H1 (cell line): ENCODE data around the gene CMBL. TPM values are rescaled to one million over a fixed set of nuclear protein-coding genes. Genes with fewer than 3 reads are reported as not detected.

Source experiments
- CTCF ChIA-PET: fragments of 300-600 bp; sonication (Branson Sonifier 250); formaldehyde crosslinking; loops from one replicate; lab custom pipeline; 2021; ENCODE audit not compliant: partially characterized antibody; lab: Charles Lee
- POLR2A ChIA-PET: fragments of 300-600 bp; sonication (Branson Sonifier 250); formaldehyde crosslinking; loops from one replicate; lab custom pipeline; 2021; ENCODE audit warnings: inconsistent platforms; ENCODE audit not compliant: partially characterized antibody; lab: Charles Lee
- DNase-seq, 2 experiments: peaks; one replicate each; pipeline versions ENCODE4 v3.0.0 to v3.0.0-alpha.2; 2010 to 2022; ENCODE audit warnings: low spot score in 2 of 2, low read depth in 1 of 2, mixed read lengths in 1 of 2
- FAIRE-seq: peaks from 2 replicates; lab custom pipeline; 2011; peaks lifted over from hg19 to GRCh38; lab: Jason Lieb, UNC
- H2AFZ ChIP-seq: 2 replicates; pipeline ENCODE4 v1.8.1; 2012; ENCODE audit warnings: low read length, inconsistent platforms
- H2AK5ac ChIP-seq: 2 replicates; pipeline ENCODE4 v1.6.1; 2013; ENCODE audit warnings: low read depth, low read length
- H2BK120ac ChIP-seq: replicated peaks from 2 replicates; pipeline ENCODE3; 2013; ENCODE audit warnings: low read depth, low read length, inconsistent platforms
- H2BK12ac ChIP-seq: 2 replicates; pipeline ENCODE4 v1.6.1; 2013; ENCODE audit warnings: low read depth, low read length
- H2BK15ac ChIP-seq: 2 replicates; pipeline ENCODE4 v1.6.1; 2013; ENCODE audit warnings: low read length
- H2BK20ac ChIP-seq: 2 replicates; pipeline ENCODE4 v1.6.1; 2013; ENCODE audit warnings: low read length
- H2BK5ac ChIP-seq: 2 replicates; pipeline ENCODE4 v1.6.1; 2013; ENCODE audit warnings: low read depth, low read length
- H3K14ac ChIP-seq: 2 replicates; pipeline ENCODE4 v1.6.1; 2013; ENCODE audit warnings: inconsistent platforms; ENCODE audit not compliant: insufficient read length
- H3K18ac ChIP-seq: 2 replicates; pipeline ENCODE4 v1.6.1; 2013; ENCODE audit warnings: low read length; ENCODE audit errors: extremely low read depth
- H3K23ac ChIP-seq: 2 replicates; pipeline ENCODE4 v1.6.1; 2013; ENCODE audit warnings: inconsistent platforms; ENCODE audit not compliant: insufficient read length
- H3K23me2 ChIP-seq: 2 replicates; pipeline ENCODE4 v1.6.1; 2013; ENCODE audit warnings: low read depth, low read length
- H3K27ac ChIP-seq: 2 replicates; pipeline ENCODE4 v1.6.1; 2011; ENCODE audit warnings: low read depth, low read length, inconsistent platforms
- H3K27me3 ChIP-seq, 4 experiments: replicated peaks in 1 of 4; 1 replicate in 1 of 4; 2 replicates in 3 of 4; pipeline versions ENCODE4 v1.6.1 to v1.8.1; 2011 to 2013; ENCODE audit warnings: low read length in 3 of 4, mild to moderate bottlenecking in 3 of 4, inconsistent platforms in 2 of 4, mixed read lengths in 2 of 4, moderate library complexity in 1 of 4; ENCODE audit not compliant: control insufficient read depth in 3 of 4, insufficient read depth in 3 of 4; ENCODE audit errors: extremely low read depth in 1 of 4
- H3K36me3 ChIP-seq, 4 experiments: 2 replicates each; pipeline versions ENCODE4 v1.6.1 to v1.8.1; 2011 to 2013; ENCODE audit warnings: mild to moderate bottlenecking in 4 of 4, low read length in 3 of 4, moderate library complexity in 2 of 4, control low read depth in 1 of 4, inconsistent platforms in 1 of 4; ENCODE audit not compliant: insufficient read depth in 4 of 4, control insufficient read depth in 2 of 4
- H3K4ac ChIP-seq: replicated peaks from 2 replicates; pipeline ENCODE3; 2013; ENCODE audit warnings: low read length, low read depth, mixed read lengths, inconsistent platforms; ENCODE audit not compliant: insufficient read length
- H3K4me1 ChIP-seq, 4 experiments: replicated peaks in 1 of 4; 1 replicate in 1 of 4; 2 replicates in 3 of 4; pipeline versions ENCODE4 v1.6.1 to v1.8.1; 2011 to 2013; ENCODE audit warnings: low read length in 3 of 4, inconsistent platforms in 2 of 4, mixed read lengths in 1 of 4; ENCODE audit not compliant: insufficient read depth in 4 of 4, control insufficient read depth in 3 of 4
- H3K4me2 ChIP-seq, 2 experiments: 2 replicates each; pipeline versions ENCODE4 v1.6.1 to v1.8.1; 2011 to 2013; ENCODE audit warnings: low read depth in 2 of 2, low read length in 2 of 2, control low read depth in 1 of 2, inconsistent platforms in 1 of 2, mild to moderate bottlenecking in 1 of 2; ENCODE audit not compliant: insufficient read depth in 1 of 2
- H3K4me3 ChIP-seq, 4 experiments: fragments of 200-600, 300-600 bp in 1 of 4; sonication (generic), shearing (Covaris generic), sonication (Bioruptor Twin) in 1 of 4; 2 replicates each; pipeline versions ENCODE4 v1.5.1 to v1.8.1; 2011 to 2016; ENCODE audit warnings: low read length in 4 of 4, low read depth in 3 of 4, control low read depth in 2 of 4, inconsistent platforms in 2 of 4, mild to moderate bottlenecking in 2 of 4, mixed read lengths in 1 of 4, moderate library complexity in 1 of 4; ENCODE audit not compliant: insufficient read depth in 2 of 4; ENCODE audit errors: extremely low read depth in 1 of 4
- H3K56ac ChIP-seq: replicated peaks from 2 replicates; pipeline ENCODE3; 2013; ENCODE audit warnings: low read depth, mild to moderate bottlenecking, mixed read lengths, low read length, inconsistent platforms; ENCODE audit not compliant: insufficient read length
- H3K79me1 ChIP-seq: 2 replicates; pipeline ENCODE4 v1.6.1; 2013; ENCODE audit warnings: low read depth, low read length, control low read depth
- H3K79me2 ChIP-seq, 2 experiments: 2 replicates each; pipeline versions ENCODE4 v1.6.1 to v1.8.1; 2012 to 2013; ENCODE audit warnings: low read length in 2 of 2, mild to moderate bottlenecking in 2 of 2, inconsistent platforms in 1 of 2; ENCODE audit not compliant: insufficient read depth in 2 of 2, control insufficient read depth in 1 of 2
- H3K9ac ChIP-seq, 4 experiments: replicated peaks in 1 of 4; 1 replicate in 1 of 4; 2 replicates in 3 of 4; pipeline versions ENCODE4 v1.6.1 to v1.8.1; 2011 to 2013; ENCODE audit warnings: low read depth in 3 of 4, low read length in 3 of 4, control low read depth in 2 of 4, mild to moderate bottlenecking in 2 of 4, moderate library complexity in 2 of 4, inconsistent platforms in 1 of 4; ENCODE audit errors: extremely low read depth in 1 of 4
- H3K9me3 ChIP-seq, 2 experiments: 2 replicates each; pipeline versions ENCODE4 v1.6.1 to v1.8.1; 2012 to 2013; ENCODE audit warnings: mild to moderate bottlenecking in 2 of 2, moderate library complexity in 2 of 2, control low read depth in 1 of 2, inconsistent platforms in 1 of 2, low read depth in 1 of 2, low read length in 1 of 2, mixed read lengths in 1 of 2; ENCODE audit not compliant: insufficient read depth in 2 of 2
- H4K20me1 ChIP-seq, 2 experiments: replicated peaks in 1 of 2; 2 replicates each; pipeline versions ENCODE3 to v1.8.1; 2011 to 2013; ENCODE audit warnings: inconsistent platforms in 2 of 2, low read length in 2 of 2, mild to moderate bottlenecking in 1 of 2; ENCODE audit not compliant: insufficient read depth in 2 of 2, control insufficient read depth in 1 of 2
- H4K5ac ChIP-seq: 2 replicates; pipeline ENCODE4 v1.6.1; 2013; ENCODE audit warnings: low read length, low read depth, mixed read lengths, inconsistent platforms; ENCODE audit not compliant: insufficient read length
- H4K8ac ChIP-seq: 2 replicates; pipeline ENCODE4 v1.8.0; 2013; ENCODE audit warnings: mild to moderate bottlenecking, moderate library complexity, low read length, inconsistent platforms; ENCODE audit not compliant: insufficient read depth; ENCODE audit errors: extremely low read depth
- H4K91ac ChIP-seq: replicated peaks from 2 replicates; pipeline ENCODE3; 2013; ENCODE audit warnings: low read length, mixed read lengths, inconsistent platforms; ENCODE audit not compliant: insufficient read length
- CBX8 ChIP-seq: fragments of 300-800, 300-1000 bp; sonication (generic); IDR thresholded peaks from 2 replicates; pipeline ENCODE4 v1.7.1; 2016; ENCODE audit warnings: low read depth, low read length, borderline replicate concordance
- WGBS, 2 experiments: shearing (Covaris generic) in 1 of 2; methylation state at CpG; one replicate each; pipeline versions ENCODE4 v1.1.6 to v1.1.7; 2013 to 2015; ENCODE audit warnings: low lambda C conversion rate in 2 of 2, mixed read lengths in 2 of 2, inconsistent platforms in 1 of 2, low coverage in 1 of 2, missing lambda C conversion rate in 1 of 2; ENCODE audit not compliant: insufficient replicate concordance in 2 of 2, insufficient coverage in 1 of 2, insufficient read length in 1 of 2; ENCODE audit errors: extremely low coverage in 1 of 2, missing lambda C conversion rate in 1 of 2; 5-methylcytosine and 5-hydroxymethylcytosine counted together
- polyA plus RNA-seq, 7 experiments: library from polyadenylated mRNA; depleted of rRNA in 3 of 7; stranded (reverse) in 5 of 7; unstranded in 2 of 7; fragments of >200 nt in 5 of 7; fragments of 200-250 nt in 2 of 7; gene quantifications; 1 replicate in 5 of 7; 2 replicates in 1 of 7; 4 replicates in 1 of 7; pipeline versions ENCODE4 v1.2.1 to v1.2.3, GENCODE V29; 2011 to 2013; ENCODE audit warnings: missing spikeins in 2 of 7, mixed read lengths in 2 of 7
- total RNA-seq: library from RNA; stranded (reverse); fragmentation: NEBNext Ultra II Directional; extraction: Animal tissue kit (Norgen Biotek cat#: 25700); gene quantifications from 2 replicates; pipeline ENCODE4 v1.2.1, GENCODE V29; 2021

Gene CMBL
- total and polyA plus RNA-seq, 2 of the 8 experiments (the other 6 are each of a cell fraction or from before 2014, with no cell fraction given): 27.9 to 32.1 TPM

DNA sequence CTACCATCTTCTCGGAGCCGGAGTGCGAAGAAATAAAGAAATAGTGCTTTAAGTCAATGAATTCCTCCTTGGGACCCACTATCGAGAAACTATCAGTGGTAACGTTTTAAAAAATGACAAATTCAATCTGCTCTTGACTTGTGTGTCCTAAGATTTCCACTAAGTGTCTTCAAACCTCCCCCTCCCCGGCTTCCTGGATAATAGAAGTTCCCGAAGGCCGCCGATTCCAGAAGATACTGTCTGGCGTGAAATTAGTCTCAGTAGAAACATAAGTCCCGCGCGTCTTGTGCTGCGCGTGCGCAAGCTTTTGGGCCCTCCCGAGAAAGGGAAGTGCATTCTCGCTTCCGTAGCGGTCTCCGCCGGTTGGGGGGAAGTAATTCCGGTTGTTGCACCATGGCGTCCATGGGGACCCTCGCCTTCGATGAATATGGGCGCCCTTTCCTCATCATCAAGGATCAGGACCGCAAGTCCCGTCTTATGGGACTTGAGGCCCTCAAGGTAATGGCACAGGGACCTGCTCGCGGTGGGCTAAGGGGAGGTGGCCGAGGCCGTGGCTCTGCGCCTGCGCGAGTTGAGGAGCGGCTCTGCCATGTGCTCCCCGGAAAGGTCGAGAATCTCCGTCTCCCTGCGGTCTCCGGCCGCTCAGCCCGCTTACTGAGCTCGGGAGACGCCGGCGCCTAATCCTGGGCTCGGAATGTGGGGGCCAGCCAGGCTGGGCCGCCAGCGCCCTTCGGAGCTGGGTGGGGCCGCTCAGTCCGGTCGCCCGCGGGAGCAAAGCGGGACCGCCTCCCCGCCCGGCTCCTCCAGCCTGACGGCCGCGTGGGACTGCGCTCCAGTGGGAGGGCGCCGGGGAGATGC, 57.5 kb downstream of the CMBL start, which contains the start of gene CCT5:
CCT5 (plus strand) TSS at position 333 of the 858 bp plus-strand sequence; CDS start at position 394, 61 bp downstream.
- peak within 1 kb of the TSS; percentile 90 to 97 for H3K4me2 ChIP-seq
- DNase-seq (peak; percentile 77 to 88), FAIRE-seq (no peak)
- 1% methylated on average over 67 of the region's 67 CpGs; no CpG with 5 or more reads in 1 of the 2 experiments for WGBS, 2 experiments
- no peak within 1 kb of the TSS for H2BK15ac ChIP-seq
- POLR2A ChIA-PET: interaction anchor here (0.7 to 6.8 kb wide), 28 partner anchors 10 to 420 kb away, joined by 3 to 128 read pairs (median 4); partner anchors contain the start of gene MARCHF6
- H3K18ac ChIP-seq: peak within 1 kb of the TSS; percentile 98
- H2AFZ ChIP-seq: peak within 1 kb of the TSS; percentile 87; the same call in 1 of the 2 replicates
- peak within 1 kb of the TSS; percentile 99 for H4K5ac ChIP-seq
- H3K79me2 ChIP-seq: peaks cover 35 to 67% of the 10 kb centered on the region in 2 experiments
- peaks cover 2% of the 10 kb centered on the region; the same call in 1 of the 2 replicates for H3K79me1 ChIP-seq
- H3K14ac ChIP-seq: peak within 1 kb of the TSS; percentile 97
- no peaks in the 10 kb centered on the region for H3K27me3 ChIP-seq
- no peak within 1 kb of the TSS for H3K23ac ChIP-seq
- peaks cover 13% of the 10 kb centered on the region for H3K23me2 ChIP-seq
- H3K27ac ChIP-seq: peak within 1 kb of the TSS; percentile 96
- peak within 1 kb of the TSS; percentile 84 for H2AK5ac ChIP-seq
- peak within 1 kb of the TSS; percentile 35; the same call in 1 of the 2 replicates for H2BK12ac ChIP-seq
- peak within 1 kb of the TSS; percentile 96 for H3K56ac ChIP-seq
- H4K20me1 ChIP-seq: peaks cover 10 to 17% of the 10 kb centered on the region in 2 experiments
- H3K4ac ChIP-seq: peak within 1 kb of the TSS; percentile 86
- H2BK120ac ChIP-seq: peak within 1 kb of the TSS; percentile 29
- H4K8ac ChIP-seq: peak within 1 kb of the TSS; percentile 97; the same call in 1 of the 2 replicates
- peak within 1 kb of the TSS; percentile 99 for H2BK5ac ChIP-seq
- peak within 1 kb of the TSS; percentile 97 to 100 (median 98) for H3K9ac ChIP-seq
- peak within 1 kb of the TSS; percentile 94 for H4K91ac ChIP-seq
- peak within 1 kb of the TSS; percentile 92 to 100 (median 94) for H3K4me3 ChIP-seq
- H3K36me3 ChIP-seq: peaks cover 11 to 31% (median 20%) of the 10 kb centered on the region in 4 experiments
- no peaks in the 10 kb centered on the region for H3K9me3 ChIP-seq
- CTCF ChIA-PET: interaction anchor here (0.6 to 1.6 kb wide), 3 partner anchors 27 to 49 kb away, joined by 4 to 5 read pairs (median 4); no protein-coding TSS in a partner anchor
- H3K4me1 ChIP-seq: peaks cover 3 to 7% (median 5%) of the 10 kb centered on the region in 4 experiments; a peak in 4 of 7 replicates
- H2BK20ac ChIP-seq: no peak within 1 kb of the TSS
- no peak for TF ChIP-seq CBX8
